ENCODE measurements around the gene RPL41. TPM values are rescaled to one million over a fixed set of nuclear protein-coding genes. Genes with fewer than 3 reads are reported as not detected.

RPL41 gene
- total RNA-seq, 4 donors from 2014 or later, result 2,553 to 3,094 (median 2,929) TPM

GRCh38 chr12:56120158-56120846, 3.9 kb downstream of the RPL41 start:
- TF ChIP-seq CTCF (IDR thresholded peaks at IDR 0.05), result no peak
- DNase-seq (ENCODE audit: low spot score) (no peak), ATAC-seq (ENCODE audit: low FRiP score) (no peak)

- no peak for TF ChIP-seq CTCF (IDR thresholded peaks at IDR 0.05)
- DNase-seq (ENCODE audit: low spot score) (no peak), ATAC-seq (ENCODE audit: low FRiP score) (no peak)
These were observed 4.9 kb downstream of the RPL41 start for GRCh38 chr12:56121204-56121870.

- ATAC-seq (ENCODE audit: low FRiP score) (no peak), DNase-seq (ENCODE audit: low spot score) (no peak)
- no peak for TF ChIP-seq CTCF (IDR thresholded peaks at IDR 0.05)
These were observed 6.2 kb downstream of the RPL41 start for GRCh38 chr12:56122637-56123036.

GRCh38 chr12:56124133-56124532, 7.7 kb downstream of the RPL41 start:
- DNase-seq (ENCODE audit: low spot score) (no peak), ATAC-seq (ENCODE audit: low FRiP score) (no peak)
- no peak for TF ChIP-seq CTCF (IDR thresholded peaks at IDR 0.05)

- no peak for TF ChIP-seq CTCF (IDR thresholded peaks at IDR 0.05)
- DNase-seq (ENCODE audit: low spot score) (no peak), ATAC-seq (ENCODE audit: low FRiP score) (no peak)
These were observed 10.4 kb downstream of the RPL41 start for GRCh38 chr12:56126732-56127239.

GRCh38 chr12:56127485-56127887, 11.1 kb downstream of the RPL41 start:
- ATAC-seq (ENCODE audit: low FRiP score), result peak; percentile 2
- TF ChIP-seq CTCF (IDR thresholded peaks at IDR 0.05), result no peak
- no peak for DNase-seq (ENCODE audit: low spot score)
